Hematopoietic multipotent progenitor cell (in vitro differentiated cells): ENCODE measurements around the gene FBXL14. TPM values are rescaled to one million over a fixed set of nuclear protein-coding genes. Genes with fewer than 3 reads are reported as not detected.

Experiments
- DNase-seq, 3 donors: peaks; one replicate each; pipeline ENCODE4 v3.0.0-alpha.2; 2011 to 2015; ENCODE audit warnings: low read depth in 2 of 3, low spot score in 2 of 3
- total RNA-seq: library from RNA; depleted of rRNA; stranded (reverse); fragments of >200 nt; gene quantifications from one replicate; pipeline ENCODE4 v1.2.3, GENCODE V29; 2012

The FBXL14 gene
- total RNA-seq, 1 donor, result 39.9 TPM

- DNase-seq, result no peak
Observed at GRCh38 chr12:1595026-1595561, 713 bp upstream of the FBXL14 start.

DNA sequence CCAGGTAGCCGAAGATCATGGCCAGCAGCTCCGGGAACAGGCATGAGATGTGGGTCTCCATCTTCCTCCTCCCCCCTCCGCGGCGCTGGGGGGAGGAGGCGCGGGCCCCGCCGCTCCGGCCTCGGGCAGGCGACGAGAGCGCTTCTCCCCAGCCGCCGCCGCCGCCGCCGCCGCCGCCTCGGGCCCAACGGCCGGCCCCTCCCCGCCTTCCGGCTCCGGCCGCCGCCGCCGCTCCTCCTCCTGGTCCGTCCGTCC is 448 bp downstream of the FBXL14 start:
- no peak for DNase-seq

DNA sequence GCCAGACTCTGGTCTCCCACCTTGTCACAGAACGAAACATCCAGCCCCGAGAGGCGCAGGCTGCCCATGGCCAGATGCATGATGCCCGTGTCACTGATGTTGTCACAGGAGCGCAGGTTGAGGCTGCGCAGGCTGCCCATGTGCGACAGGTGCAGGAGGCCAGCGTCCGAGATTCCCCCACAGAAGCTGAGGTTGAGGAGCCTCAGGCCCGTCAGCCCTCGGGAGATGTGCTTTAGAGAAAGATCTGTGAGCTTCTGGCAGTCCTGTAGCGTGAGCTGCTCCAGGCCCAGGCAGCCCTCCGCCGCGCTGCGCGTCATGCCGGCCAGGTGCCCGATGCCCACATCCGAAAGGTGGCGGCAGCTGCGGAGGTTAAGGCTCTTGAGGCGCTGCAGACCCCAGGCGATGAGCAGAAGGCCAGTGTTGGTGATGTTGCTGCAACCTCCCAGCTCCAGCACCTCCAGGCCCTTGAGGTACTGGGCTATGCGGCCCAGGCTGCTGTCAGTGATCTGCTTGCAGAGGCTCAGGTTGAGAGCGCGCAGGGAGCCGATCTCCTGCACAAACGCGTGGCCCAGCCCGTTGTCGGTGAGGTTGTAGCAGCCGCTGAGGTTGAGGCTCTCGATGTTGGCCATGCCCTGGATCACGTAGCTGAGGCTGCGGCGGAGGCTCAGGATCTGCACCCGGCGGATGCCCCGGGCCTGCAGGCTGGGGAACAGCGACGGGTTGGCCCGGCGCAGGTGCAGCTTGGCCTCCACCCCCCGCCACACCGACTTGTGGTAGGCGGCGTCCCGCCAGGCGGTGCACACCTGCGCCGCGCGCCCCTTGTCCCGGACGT is 991 bp downstream of the FBXL14 start:
- DNase-seq, result peak in 1 of 3 donors; percentile 40

GRCh38 chr12:1592444-1593173 is 1.8 kb downstream of the FBXL14 start:
- no peak for DNase-seq

GRCh38 chr12:1591543-1591942 is 2.8 kb downstream of the FBXL14 start:
- no peak for DNase-seq

GRCh38 chr12:1591034-1591433 is 3.3 kb downstream of the FBXL14 start:
- peak in 1 of 3 donors; percentile 52 for DNase-seq

- no peak for DNase-seq
Observed at GRCh38 chr12:1590221-1590979, 4.0 kb downstream of the FBXL14 start.

DNA sequence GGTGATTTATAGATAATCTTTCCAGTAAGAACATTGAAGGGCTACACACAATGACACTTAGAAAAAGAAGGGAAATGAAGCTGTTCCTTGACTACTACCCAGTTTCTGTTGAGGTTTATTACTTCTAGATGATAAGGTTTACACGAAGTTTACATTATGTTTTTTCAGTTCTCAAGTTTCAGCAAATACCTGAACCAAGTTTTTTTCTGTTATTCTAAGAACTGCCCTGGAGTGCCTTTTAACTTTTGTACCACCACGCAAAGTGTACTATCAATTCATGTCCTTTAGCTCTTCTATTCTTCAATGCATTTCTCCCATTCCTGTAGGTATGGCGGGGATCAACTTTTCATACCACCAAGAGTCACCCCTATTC is 5.8 kb downstream of the FBXL14 start:
- DNase-seq, result no peak

DNA sequence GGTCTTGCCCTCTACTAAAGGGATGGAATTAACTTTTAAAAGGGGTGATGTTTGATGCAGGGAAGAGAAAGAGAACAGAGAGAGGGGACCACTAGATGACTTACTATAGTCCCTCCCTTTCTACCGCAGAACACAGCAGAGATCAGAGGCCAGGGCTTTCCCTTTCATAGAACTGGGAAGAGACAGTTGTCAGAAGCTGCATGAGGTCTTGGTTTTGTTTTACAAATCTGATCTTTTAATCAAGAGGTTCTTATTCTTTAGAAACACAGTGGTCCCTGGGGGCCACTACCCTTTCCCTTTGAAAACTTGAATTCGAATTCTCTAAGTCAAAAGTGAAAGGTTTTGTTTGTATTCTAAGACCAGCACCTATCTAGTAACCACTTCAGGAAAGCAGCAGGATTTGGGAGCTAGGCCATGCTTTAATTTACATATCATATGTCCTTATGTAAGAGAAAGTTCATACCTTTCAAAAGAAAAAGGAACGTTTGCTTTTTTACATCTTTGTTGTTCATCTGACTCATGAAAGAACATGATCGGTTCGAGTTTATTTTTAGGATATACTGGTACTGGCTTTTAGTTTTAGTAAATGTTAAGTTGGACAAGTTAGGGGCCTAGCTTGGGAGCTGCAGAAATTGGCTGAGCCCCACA is 6.3 kb downstream of the FBXL14 start:
- no peak for DNase-seq

GRCh38 chr12:1584326-1584725 is 10.1 kb downstream of the FBXL14 start:
- DNase-seq, result no peak

DNA sequence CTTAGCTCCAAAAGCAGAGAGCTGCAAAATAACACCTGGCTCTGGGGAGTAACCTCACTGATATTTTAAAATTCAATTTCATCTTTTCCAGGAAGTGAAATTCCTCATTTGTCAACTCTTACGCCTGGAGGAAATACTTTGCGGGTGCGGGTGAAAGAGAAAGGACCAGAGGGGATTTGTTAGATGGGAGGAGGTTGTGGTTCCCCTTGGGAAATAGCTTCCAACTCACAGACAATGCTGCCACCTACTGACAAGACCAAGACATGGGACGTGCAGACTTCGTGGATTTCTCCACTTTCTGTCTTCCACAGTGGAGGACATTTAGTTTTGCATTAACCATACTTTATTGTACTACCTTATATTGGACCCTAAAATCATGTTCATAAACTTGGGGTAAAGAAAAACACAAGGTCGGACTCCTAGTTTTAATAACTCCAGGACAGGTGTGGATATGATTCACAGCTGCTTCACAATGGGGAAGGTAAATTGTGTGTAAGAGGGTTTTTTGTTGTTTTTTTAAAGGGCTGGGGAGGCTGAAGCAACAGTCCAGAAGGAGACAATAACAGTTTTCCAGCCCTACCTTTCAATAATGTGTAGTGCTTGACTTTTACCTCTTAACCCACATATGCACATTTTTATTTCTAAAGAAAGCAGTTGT is 10.8 kb downstream of the FBXL14 start:
- DNase-seq, result peak in 2 of 3 donors; percentile 76 to 87

DNA sequence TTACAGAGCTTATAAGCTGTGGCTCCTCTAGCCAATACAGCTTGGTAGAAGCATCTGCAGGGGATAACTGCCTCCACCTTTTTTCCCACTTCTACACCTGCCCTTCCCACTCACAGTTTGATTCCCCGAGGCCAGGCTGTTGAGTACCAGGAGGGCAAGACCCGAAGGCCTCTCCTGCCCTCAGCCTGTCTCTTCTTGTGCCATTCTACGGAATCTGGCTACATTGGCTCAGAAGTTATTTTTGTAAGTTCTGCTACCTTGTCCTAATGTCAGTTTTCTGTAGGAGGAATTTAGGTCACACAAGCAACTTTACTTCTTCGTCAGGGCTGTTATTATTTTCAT is 11.7 kb downstream of the FBXL14 start:
- no peak for DNase-seq

- DNase-seq, result no peak
Observed at GRCh38 chr12:1581973-1582708, 12.2 kb downstream of the FBXL14 start.

DNA sequence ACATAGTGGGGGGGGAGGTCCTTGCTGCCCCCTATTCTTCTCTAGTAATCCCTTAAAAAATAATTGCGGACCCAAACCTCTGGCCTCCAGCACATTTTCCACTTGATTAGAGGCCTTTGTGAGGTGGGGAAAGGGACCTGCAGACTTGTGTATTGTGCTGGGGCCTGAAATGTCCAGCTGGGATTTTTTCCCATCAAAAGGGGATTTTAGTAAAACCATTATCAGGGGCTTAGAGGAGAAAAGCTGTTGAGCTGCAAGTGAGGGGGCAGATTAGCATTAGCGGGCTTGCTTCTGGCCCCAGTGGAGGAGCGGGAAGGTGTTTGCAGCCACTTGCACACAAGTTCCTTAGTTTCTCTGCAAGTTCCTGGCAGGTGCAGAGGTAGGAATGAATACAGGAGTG is 13.9 kb downstream of the FBXL14 start:
- no peak for DNase-seq

GRCh38 chr12:1579651-1580435 is 14.5 kb downstream of the FBXL14 start:
- DNase-seq, result no peak

DNA sequence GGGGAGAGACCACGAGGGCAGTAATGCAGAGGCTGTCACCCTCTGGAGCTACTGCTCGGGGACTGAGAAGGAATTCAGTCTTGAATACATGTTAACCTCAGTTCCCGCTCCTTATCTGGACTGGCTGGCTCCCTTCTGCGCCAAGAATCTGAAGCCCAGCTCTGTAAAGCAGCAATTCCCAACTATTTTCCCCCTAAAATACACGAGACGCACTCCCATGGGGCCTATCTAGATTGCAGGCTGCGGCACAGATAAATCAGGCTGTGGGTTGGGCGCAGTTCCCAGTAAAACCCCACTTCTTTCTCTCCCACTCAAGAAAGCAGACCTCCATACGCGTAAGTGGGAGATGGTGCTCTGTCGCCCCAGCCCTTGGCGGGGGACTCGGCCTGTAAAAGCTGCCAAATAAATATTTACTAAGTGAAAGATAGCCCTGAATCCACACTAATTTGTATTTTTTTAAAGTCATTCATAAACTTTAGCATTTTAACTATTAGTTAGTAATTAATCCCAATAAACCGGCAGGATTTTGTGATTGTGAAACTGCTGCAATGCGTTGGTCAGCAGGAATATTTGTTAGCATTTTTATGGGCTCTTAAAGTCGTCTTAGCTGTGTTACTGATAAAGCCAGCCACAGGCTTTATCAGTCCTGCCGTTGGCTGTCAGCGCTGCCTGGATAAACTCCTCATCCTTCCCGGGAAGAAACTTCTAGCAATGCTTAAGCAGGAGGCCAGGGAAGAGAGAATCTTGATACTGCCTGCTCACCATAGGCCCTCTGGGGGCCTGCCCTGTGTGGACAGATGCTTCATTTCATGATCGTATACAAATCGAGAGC is 17.8 kb downstream of the FBXL14 start:
- no peak for DNase-seq

DNA sequence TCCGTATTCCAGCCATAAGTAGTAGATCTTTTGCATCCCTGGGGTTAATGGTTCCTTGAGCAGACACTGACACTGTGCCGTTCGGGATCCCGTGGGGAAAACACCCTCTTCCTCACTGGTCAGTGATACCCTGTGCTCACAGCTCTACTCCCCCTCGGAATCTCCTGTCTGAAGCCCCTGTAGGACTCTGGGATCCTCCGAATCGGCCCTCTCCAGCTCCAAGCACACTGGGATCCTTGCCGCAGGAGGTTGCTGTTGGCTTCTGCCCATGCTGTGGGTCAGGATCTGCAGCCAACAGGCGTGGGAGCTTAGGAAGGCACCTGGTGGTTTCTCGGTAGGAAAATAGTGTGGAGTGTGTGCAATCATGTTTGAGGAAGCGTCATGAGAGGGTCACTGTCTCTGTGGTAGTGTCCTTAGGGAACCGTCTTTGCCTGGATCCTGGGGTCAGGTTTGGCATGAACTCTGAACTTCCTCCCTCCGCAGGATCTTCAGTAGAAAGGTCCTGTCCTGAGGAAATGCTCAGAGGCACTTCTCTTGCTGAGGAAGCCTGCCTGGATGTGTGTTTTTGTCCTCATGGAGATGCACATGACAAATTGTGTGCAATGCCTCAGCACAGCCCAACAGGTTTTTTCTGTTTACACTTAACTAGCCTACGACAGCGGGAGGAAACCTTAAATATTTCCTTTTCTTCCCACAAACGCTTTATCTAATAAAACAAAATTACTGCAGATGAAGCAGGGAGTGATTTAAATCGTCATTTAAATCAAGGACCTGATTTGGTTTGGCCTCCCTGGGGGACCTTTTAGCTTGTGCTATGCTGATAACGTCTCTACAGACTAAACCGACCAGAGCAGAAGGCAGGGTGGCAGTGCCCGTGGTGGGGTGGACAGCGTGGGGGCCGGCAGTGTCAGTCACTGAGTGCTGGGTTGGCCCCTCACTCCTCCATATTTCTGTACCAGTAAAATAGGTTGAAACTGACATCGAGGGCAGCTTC is 18.7 kb downstream of the FBXL14 start:
- no peak for DNase-seq
